ENCODE data around the gene H2BK1.

Gene H2BK1

GRCh38 chr7:151232091-151232916, 22.0 kb upstream of the H2BK1 start, which contains the start of gene CHPF2:
CHPF2 (plus strand) TSS chr7:151232483; CDS start chr7:151234012, 1,529 bp downstream.
- H3K9ac ChIP-seq, result peak within 1 kb of the TSS; percentile 92 to 98 (median 95)
- no peak for TF ChIP-seq Cebpa-rat (IDR thresholded peaks at IDR 0.05)
- peak within 1 kb of the TSS; percentile 86 to 98 (median 95) for H3K4me3 ChIP-seq
- H4K20me1 ChIP-seq, result peaks cover 27 to 43% (median 42%) of the 10 kb centered on the region in 11 experiments; a peak in 21 of 22 replicates
- peak within 1 kb of the TSS; percentile 88 to 100 (median 98) for H3K4me2 ChIP-seq
- peak within 1 kb of the TSS; percentile 79 to 96 (median 94) for H3K27ac ChIP-seq
- no peaks in the 10 kb centered on the region for H3K9me3 ChIP-seq (replicated peaks in 1 of 11)
- peaks cover 28 to 39% (median 32%) of the 10 kb centered on the region in 10 experiments for H3K4me1 ChIP-seq
- H3K36me3 ChIP-seq, result peaks cover 32 to 37% (median 35%) of the 10 kb centered on the region in 11 experiments
- no peaks in the 10 kb centered on the region for H3K27me3 ChIP-seq

DNA sequence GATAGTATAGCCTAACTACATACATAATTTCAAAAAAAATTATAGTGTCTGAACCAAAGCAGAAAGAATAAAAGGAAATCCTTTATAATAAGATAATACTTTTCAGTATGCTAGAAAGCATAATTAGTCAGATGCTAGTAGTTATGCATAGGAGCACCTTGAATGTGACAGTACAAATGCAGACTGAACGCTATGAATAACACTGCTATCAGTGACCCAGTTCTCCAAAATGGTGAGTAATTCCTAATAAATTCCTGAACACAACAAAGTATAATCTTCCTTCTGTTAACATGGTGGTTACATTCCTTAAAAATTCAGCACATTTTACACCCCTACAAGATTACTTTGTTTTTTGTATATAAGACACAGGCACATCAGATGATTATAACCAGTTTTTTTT, 20.8 kb upstream of the H2BK1 start:
- peaks cover 20 to 35% (median 30%) of the 10 kb centered on the region in 11 experiments; a peak in 21 of 22 replicates for H4K20me1 ChIP-seq
- no peaks in the 10 kb centered on the region for H3K27me3 ChIP-seq
- no peak overlapping the region for H3K9ac ChIP-seq
- H3K4me3 ChIP-seq, result no peak overlapping the region
- peaks cover 31 to 43% (median 36%) of the 10 kb centered on the region in 10 experiments for H3K4me1 ChIP-seq
- TF ChIP-seq Cebpa-rat (IDR thresholded peaks at IDR 0.05), result no peak
- H3K4me2 ChIP-seq, result peak overlapping the region in 8 of 11 experiments; percentile 88 to 100 (median 97); a peak in 10 of 22 replicates
- no peaks in the 10 kb centered on the region for H3K9me3 ChIP-seq (replicated peaks in 1 of 11)
- peaks cover 20 to 24% (median 23%) of the 10 kb centered on the region in 11 experiments for H3K36me3 ChIP-seq
- H3K27ac ChIP-seq, result no peak overlapping the region

DNA sequence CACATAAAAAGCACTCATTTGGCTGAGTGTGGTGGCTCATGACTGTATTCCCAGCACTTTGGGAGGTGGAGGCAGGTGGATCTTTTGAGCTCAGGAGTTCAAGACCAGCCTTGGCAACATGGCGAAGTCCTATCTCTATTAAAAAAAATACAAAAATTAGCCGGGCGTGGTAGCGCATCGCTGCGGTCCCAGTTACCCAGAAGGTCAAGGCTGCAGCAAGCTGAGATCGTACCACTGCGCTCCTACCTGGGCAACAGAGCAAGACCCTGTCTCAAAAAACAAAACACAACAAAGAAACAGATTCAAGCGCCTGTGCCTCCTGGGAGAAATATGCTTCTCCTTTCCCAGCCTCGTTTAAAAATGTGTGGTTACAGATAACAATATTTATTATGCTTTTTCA, 19.0 kb upstream of the H2BK1 start:
- Histone ChIP-seq H3K4me1 (peaks cover 42 to 49% (median 44%) of the 10 kb centered on the region in 10 experiments), H3K9ac (no peak overlapping the region), H3K27me3 (no peaks in the 10 kb centered on the region), H3K36me3 (peaks cover 13 to 23% (median 21%) of the 10 kb centered on the region in 11 experiments; a peak in 21 of 22 replicates), H4K20me1 (peaks cover 10 to 35% (median 12%) of the 10 kb centered on the region in 11 experiments; a peak in 20 of 22 replicates), H3K9me3 (replicated peaks in 1 of 11) (no peaks in the 10 kb centered on the region), H3K4me3 (no peak overlapping the region), H3K4me2 (no peak overlapping the region), H3K27ac (no peak overlapping the region)
- no peak for TF ChIP-seq Cebpa-rat (IDR thresholded peaks at IDR 0.05)

- no peaks in the 10 kb centered on the region for H3K9me3 ChIP-seq (replicated peaks in 1 of 11)
- peak overlapping the region; percentile 39 to 92 (median 79); a peak in 19 of 22 replicates for H3K27ac ChIP-seq
- H3K4me3 ChIP-seq, result peak overlapping the region; percentile 84 to 95 (median 89)
- no peaks in the 10 kb centered on the region for H3K27me3 ChIP-seq
- TF ChIP-seq Cebpa-rat (IDR thresholded peaks at IDR 0.05), result no peak
- peak overlapping the region; percentile 81 to 97 (median 88) for H3K9ac ChIP-seq
- peaks cover 1 to 35% (median 11%) of the 10 kb centered on the region in 11 experiments; a peak in 16 of 22 replicates for H4K20me1 ChIP-seq
- peaks cover 32 to 39% (median 34%) of the 10 kb centered on the region in 10 experiments for H3K4me1 ChIP-seq
- H3K4me2 ChIP-seq, result peak overlapping the region; percentile 83 to 96 (median 91)
- H3K36me3 ChIP-seq, result peaks cover 19 to 28% (median 26%) of the 10 kb centered on the region in 11 experiments
Observed at GRCh38 chr7:151228024-151228866, 18.0 kb upstream of the H2BK1 start.

DNA sequence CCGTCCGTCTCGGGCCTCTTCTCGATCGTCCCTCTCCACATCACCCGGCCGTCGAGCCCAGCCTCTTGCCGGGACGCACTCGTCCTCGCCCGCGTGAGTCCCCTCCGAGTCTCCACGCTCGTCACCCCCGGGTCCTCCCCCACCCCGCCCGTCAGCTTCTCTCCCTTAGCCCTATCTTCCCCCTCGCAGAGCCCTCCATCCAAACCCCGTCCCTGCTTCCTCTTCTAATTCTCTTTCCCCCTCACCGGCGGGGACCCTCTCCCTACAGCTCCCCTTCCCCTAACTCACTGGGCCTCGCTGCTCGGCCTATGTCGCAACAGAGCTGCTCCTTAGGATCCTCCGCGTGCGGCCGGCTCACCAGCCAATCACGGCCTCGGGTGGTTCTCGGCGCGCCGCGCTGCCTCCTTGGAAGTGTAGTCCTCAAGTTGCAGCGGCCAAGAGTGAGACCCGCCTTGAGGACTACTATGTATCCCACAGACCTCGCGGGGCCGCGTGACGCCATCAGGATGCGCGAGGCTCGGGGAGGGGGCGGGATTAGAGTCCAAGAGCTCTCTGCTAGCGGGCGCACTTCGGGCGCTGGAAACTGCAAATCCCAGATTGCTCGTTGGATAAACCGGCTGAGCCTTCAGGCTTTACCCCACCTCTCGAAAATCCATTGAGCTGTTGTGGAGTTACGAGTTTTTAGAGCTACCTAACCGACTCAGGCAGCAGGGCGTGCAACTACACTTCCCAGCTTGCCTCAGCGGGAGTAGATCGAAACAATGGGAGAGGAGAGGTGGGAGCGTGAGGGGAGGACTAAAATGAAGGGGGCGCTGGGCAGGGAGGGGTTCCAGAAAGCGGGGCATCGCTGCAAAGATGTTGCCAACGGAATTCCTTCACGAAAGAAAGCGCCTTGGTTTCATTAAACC, 16.8 kb upstream of the H2BK1 start, which contains the start of gene ABCF2:
Gene ABCF2, minus strand, starts transcription at position 331 of the 908 bp plus-strand sequence. CDS start 747 bp downstream, outside the sequence.
- Histone ChIP-seq H3K4me1 (peaks cover 30 to 37% (median 33%) of the 10 kb centered on the region in 10 experiments), H3K4me3 (peak within 1 kb of the TSS; percentile 84 to 95 (median 89)), H4K20me1 (peaks cover 0 to 44% (median 15%) of the 10 kb centered on the region in 11 experiments; a peak in 13 of 22 replicates), H3K27ac (peak within 1 kb of the TSS; percentile 55 to 92 (median 82)), H3K9me3 (replicated peaks in 1 of 11) (no peaks in the 10 kb centered on the region), H3K4me2 (peak within 1 kb of the TSS; percentile 92 to 99 (median 98)), H3K9ac (peak within 1 kb of the TSS; percentile 83 to 97 (median 88)), H3K27me3 (no peaks in the 10 kb centered on the region), H3K36me3 (peaks cover 30 to 39% (median 37%) of the 10 kb centered on the region in 11 experiments)
- peak; percentile 23 to 95 (median 88); a peak in 20 of 22 replicates for TF ChIP-seq Cebpa-rat (IDR thresholded peaks at IDR 0.05)

DNA sequence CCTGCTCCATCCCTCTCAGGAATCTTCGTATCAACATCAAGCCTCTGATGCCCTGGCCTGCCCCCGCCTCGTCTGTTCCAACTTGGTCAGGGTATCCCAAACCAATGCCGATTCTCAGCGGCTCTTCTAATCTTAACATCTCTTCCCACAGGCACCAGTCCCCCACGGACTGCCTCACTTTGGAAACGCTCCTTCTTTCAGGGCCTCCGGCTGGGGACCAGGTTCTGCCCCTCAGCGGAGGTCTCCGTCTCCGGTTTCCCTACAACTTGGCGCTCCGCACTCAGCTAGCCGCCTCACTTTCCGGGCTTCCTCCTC, 16.2 kb upstream of the H2BK1 start:
- Histone ChIP-seq H3K36me3 (peaks cover 36 to 45% (median 44%) of the 10 kb centered on the region in 11 experiments), H3K4me3 (peak overlapping the region; percentile 84 to 95 (median 89)), H4K20me1 (peaks cover 0 to 50% (median 15%) of the 10 kb centered on the region in 11 experiments; a peak in 13 of 22 replicates), H3K27ac (peak overlapping the region; percentile 55 to 92 (median 82)), H3K27me3 (no peaks in the 10 kb centered on the region), H3K9ac (peak overlapping the region; percentile 83 to 97 (median 88)), H3K4me2 (peak overlapping the region; percentile 92 to 99 (median 98)), H3K9me3 (replicated peaks in 1 of 11) (no peaks in the 10 kb centered on the region), H3K4me1 (peaks cover 24 to 31% (median 27%) of the 10 kb centered on the region in 10 experiments)
- TF ChIP-seq Cebpa-rat (IDR thresholded peaks at IDR 0.05), result no peak

DNA sequence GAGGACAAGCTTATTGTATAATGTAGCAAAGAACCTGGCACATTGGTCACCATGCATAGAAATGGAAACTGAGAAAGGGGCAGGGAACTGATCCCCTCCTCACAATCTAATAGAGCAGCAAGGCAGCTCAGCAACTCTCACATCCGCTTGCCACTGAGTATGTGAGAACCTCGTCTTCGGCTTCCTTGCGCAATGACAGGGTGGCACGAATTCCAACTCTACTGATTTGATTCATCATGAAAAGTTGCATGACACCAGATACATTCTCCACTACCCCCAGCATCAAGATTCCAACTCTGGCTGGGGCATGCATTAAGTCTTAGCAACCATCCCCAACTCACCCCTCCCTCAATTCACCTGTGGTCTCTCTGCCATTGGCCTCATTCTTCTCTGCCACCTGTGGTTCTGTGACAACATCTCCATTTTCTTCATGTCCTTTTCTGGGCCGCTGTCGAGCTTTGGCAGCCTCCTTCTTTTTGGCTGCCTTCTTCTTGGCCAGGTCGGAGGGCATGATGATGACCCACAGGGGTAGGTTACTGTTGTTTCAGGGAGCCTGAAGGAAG, 15.7 kb upstream of the H2BK1 start:
- H3K9ac ChIP-seq, result peak overlapping the region; percentile 83 to 97 (median 88)
- H3K9me3 ChIP-seq (replicated peaks in 1 of 11), result no peaks in the 10 kb centered on the region
- H3K27ac ChIP-seq, result peak overlapping the region; percentile 55 to 92 (median 82); a peak in 19 of 22 replicates
- peak in 7 of 11 experiments; percentile 10 to 71 (median 21); a peak in 5 of 22 replicates for TF ChIP-seq Cebpa-rat (IDR thresholded peaks at IDR 0.05)
- peaks cover 0 to 53% (median 15%) of the 10 kb centered on the region in 11 experiments; a peak in 13 of 22 replicates for H4K20me1 ChIP-seq
- H3K4me3 ChIP-seq, result peak overlapping the region; percentile 84 to 95 (median 89)
- H3K4me2 ChIP-seq, result peak overlapping the region; percentile 92 to 99 (median 98)
- no peaks in the 10 kb centered on the region for H3K27me3 ChIP-seq
- H3K4me1 ChIP-seq, result peaks cover 22 to 28% (median 24%) of the 10 kb centered on the region in 10 experiments
- H3K36me3 ChIP-seq, result peaks cover 39 to 50% (median 47%) of the 10 kb centered on the region in 11 experiments
